HT-29 (cell line): ENCODE results near the gene TEAD1. TPM values are rescaled to one million over a fixed set of nuclear protein-coding genes. Genes with fewer than 3 reads are reported as not detected.
A peak's percentile ranks its signal among the peaks of the same experiment; 100 is the strongest.
"Not testable (repeated sequence)": the region's sequence is repeated elsewhere in the genome, so short reads cannot be mapped to it uniquely, and the experiment has no call there.

Experiments used
- DNase-seq: peaks from one replicate; pipeline ENCODE4 v3.0.0-alpha.2; 2015; ENCODE audit warnings: low spot score
- total RNA-seq: library from RNA; depleted of rRNA; stranded (reverse); fragments of >200 nt; shearing (Covaris generic); gene quantifications from 2 replicates; pipeline ENCODE4 v1.2.3, GENCODE V29; 2014

TEAD1 gene
- total RNA-seq, 1 experiment from 2014 or later = 102 TPM

DNA sequence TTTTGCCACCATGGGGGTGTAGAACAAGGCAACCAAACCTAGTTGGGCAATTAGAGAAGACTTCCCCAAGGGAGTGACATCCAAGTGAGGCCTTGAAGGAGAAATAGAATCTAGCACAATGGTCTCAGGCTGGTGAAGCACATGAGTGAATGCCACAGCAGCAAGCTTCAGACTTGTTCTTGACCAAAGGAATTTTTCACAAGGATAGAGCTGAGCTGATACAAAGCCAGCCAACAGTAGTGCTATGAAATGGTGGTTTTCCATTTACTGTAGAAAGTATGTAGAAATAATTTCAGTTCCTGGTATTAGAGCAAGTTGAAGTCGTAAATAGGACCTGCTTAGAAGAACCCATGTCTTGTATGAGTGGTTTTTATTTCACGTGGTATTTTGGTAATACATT is 186.6 kb downstream of the TEAD1 start:
- DNase-seq = no peak

GRCh38 chr11:12862696-12863469 is 188.7 kb downstream of the TEAD1 start:
- no peak for DNase-seq

DNA sequence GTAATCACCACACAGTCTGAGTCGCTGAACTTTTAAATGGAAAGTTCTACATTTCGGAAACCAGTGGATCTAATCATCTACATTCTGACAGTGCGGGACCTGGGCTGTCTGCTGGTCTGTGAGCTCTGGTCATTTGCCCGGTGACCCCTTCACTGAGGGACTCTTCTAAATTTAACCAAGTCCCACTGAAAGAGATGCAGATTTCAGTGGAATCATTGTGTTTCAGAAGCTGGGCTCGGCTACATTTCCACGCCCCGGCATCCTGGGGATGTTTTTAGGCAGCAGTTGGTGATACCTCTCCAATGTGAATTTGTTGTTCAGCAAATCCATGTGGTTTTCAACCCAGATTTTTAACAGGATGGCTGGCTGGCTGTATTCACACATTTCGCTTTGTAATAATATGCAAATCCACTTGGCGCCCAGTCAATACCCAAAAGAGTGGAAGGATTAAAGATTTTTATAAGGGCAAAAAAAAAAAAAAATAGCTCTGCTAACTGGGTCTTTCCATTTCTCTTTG is 189.4 kb downstream of the TEAD1 start:
- no peak for DNase-seq

- DNase-seq = peak; percentile 72
Measured at GRCh38 chr11:12864316-12865156, 190.3 kb downstream of the TEAD1 start.

GRCh38 chr11:12865863-12866595 is 191.8 kb downstream of the TEAD1 start:
- no peak for DNase-seq

GRCh38 chr11:12867531-12867930 is 193.3 kb downstream of the TEAD1 start:
- DNase-seq = no peak

- no peak for DNase-seq
Measured at GRCh38 chr11:12868315-12869073, 194.3 kb downstream of the TEAD1 start.

DNA sequence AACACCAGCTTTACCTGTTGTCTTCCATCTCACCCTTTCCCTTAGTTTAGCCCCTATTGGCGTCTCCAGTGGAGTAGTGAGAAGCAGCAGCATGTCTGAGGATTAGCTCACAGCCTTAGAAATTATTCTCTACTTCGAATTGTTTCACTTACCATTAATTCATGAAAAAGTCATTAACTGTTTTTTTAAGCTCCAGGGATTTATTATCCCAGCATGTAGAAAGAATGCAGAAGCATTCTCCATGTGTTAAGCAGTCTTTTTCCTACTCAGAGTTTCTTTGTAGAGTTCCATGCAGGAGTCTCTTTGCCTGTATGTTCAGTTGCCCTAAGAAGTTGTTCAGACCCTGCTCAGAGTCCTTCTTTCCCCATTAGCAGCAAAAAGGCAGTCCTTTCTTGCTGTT is 197.0 kb downstream of the TEAD1 start:
- DNase-seq = no peak

GRCh38 chr11:12871788-12872321 is 197.6 kb downstream of the TEAD1 start:
- no peak for DNase-seq

GRCh38 chr11:12876340-12876739 is 202.1 kb downstream of the TEAD1 start:
- DNase-seq = no peak

DNA sequence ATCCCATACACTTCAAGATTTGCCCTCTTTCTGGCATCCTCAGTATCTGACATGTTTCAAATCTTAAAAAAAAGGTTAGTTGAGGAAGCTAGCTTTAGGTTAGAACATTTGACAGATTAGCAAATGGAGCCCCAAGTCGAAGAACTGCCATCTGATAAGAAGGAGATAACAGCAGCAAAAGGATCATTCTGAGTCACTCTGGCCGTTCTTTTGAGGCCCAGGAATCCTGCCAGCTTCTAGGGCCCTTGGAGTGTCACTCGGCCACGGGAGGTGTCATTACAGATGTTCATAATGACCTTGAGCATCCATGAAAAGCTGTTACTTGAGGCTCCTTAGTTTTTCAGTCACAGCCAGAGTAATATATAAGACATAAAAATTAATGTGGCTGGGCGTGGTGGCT is 202.8 kb downstream of the TEAD1 start:
- DNase-seq = no peak

- DNase-seq = not testable (repeated sequence)
Measured at GRCh38 chr11:12877508-12877907, 203.3 kb downstream of the TEAD1 start.

DNA sequence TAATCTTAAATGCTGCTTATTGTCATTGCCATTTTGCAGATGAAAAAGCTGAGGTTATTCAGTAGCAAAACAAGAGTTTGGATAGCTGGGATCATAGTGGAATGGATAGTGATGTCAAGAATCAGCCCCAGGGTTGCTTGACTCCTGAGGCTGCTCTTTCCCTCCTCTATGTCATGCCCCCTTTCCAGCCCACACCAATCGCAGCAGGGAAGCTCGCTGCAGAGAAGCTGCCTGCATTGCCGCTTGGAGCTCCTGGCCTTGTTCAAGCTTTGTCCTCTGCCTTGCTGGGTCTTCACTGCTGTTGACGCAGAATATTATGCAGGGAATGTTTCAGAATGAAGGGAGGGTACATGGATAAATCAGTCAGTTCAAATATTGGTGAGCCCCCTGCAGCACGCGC is 206.1 kb downstream of the TEAD1 start:
- no peak for DNase-seq

DNA sequence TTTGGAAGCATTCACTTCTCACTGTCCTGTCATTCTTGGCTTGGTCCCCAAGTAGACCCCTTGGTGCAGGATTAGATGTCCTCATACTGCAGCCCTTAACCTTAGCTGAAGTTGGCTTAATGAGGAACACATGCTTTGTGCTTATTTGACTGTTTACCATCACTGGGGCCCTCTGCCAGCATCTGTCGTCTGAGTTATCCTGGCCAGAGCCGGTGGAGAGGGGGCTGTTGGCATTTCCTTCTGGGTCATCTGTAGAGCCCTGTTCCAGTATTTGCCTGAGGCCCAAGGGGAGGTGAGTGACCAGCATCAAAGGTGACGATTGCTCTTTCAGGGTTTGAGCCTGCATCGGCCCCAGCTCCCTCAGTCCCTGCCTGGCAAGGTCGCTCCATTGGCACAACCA is 208.4 kb downstream of the TEAD1 start:
- no peak for DNase-seq

GRCh38 chr11:12884751-12885318 is 210.6 kb downstream of the TEAD1 start:
- no peak for DNase-seq

GRCh38 chr11:12885717-12886239 is 211.6 kb downstream of the TEAD1 start:
- DNase-seq = no peak

GRCh38 chr11:12886508-12886907 is 212.3 kb downstream of the TEAD1 start:
- no peak for DNase-seq

GRCh38 chr11:12888525-12889158 is 214.4 kb downstream of the TEAD1 start:
- DNase-seq = peak; percentile 96

- DNase-seq = no peak
Measured at GRCh38 chr11:12889243-12889642, 215.0 kb downstream of the TEAD1 start.

DNA sequence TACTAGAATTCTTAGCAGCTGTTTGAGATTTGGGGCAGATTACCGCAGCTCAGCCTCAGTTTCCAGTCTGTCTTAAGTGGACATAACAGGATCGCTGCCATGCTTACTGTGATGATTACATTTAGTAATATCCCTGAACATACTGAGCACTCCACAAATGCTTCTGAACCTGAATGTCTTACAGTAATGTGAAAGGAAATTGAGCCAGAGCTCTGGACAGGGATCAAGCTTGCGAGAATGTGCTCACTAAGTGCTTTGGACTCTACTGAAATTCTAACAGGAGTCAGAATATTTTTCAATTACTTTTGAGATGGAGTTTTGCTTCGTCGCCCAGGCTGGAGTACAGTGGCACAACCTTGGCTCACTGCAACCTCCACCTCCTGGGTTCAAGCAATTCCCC is 216.3 kb downstream of the TEAD1 start:
- no peak for DNase-seq
